HepG2 (cell line): ENCODE results near the gene NEAT1. TPM values are rescaled to one million over a fixed set of nuclear protein-coding genes. Genes with fewer than 3 reads are reported as not detected.

ENCODE experiments used
- ATRX ChIP-seq: sonication (generic); formaldehyde crosslinking; IDR thresholded peaks from 2 replicates; pipeline ENCODE4 v1.4.0; 2020; ENCODE audit warnings: missing genetic modification reagents, borderline replicate concordance
- DMAP1 ChIP-seq: IDR thresholded peaks from 2 replicates; pipeline ENCODE4 v1.6.1; 2016
- EED ChIP-seq: sonication (generic); formaldehyde crosslinking; IDR thresholded peaks from 2 replicates; pipeline ENCODE4 v1.5.0; 2020; ENCODE audit warnings: mild to moderate bottlenecking, missing genetic modification reagents
- ETV5 ChIP-seq: IDR thresholded peaks from 2 replicates; pipeline ENCODE4 v1.6.1; 2018; ENCODE audit warnings: missing biosample characterization, missing genetic modification reagents, inconsistent platforms, borderline replicate concordance
- GABPB1 ChIP-seq: IDR thresholded peaks from 2 replicates; pipeline ENCODE4 v1.6.1; 2016; ENCODE audit warnings: mild to moderate bottlenecking, missing genetic modification reagents, moderate library complexity, missing compliant biosample characterization
- HNRNPLL ChIP-seq: fragments of 200-400 bp; formaldehyde crosslinking; IDR thresholded peaks from 2 replicates; pipeline ENCODE4 v1.6.1; 2017; ENCODE audit warnings: mild to moderate bottlenecking, low read depth, low read length; ENCODE audit not compliant: poor library complexity, severe bottlenecking
- IRF2 ChIP-seq: IDR thresholded peaks from 2 replicates; pipeline ENCODE4 v1.6.1; 2018; ENCODE audit warnings: missing genetic modification reagents, missing compliant biosample characterization
- NCOA2 ChIP-seq: sonication (generic); formaldehyde crosslinking; IDR thresholded peaks from 2 replicates; pipeline ENCODE4 v1.8.0; 2022; ENCODE audit warnings: inconsistent platforms
- PHF21A ChIP-seq: sonication (generic); formaldehyde crosslinking; IDR thresholded peaks from 2 replicates; pipeline ENCODE4 v1.5.0; 2020; ENCODE audit warnings: mild to moderate bottlenecking, missing genetic modification reagents
- POLR2A ChIP-seq, 2 experiments: IDR thresholded peaks; 2 replicates each; pipeline ENCODE4 v1.6.1; 2011; ENCODE audit warnings: low read depth in 2 of 2, low read length in 2 of 2, mild to moderate bottlenecking in 1 of 2, moderate library complexity in 1 of 2; ENCODE audit not compliant: insufficient read depth in 1 of 2
- RXRB ChIP-seq: IDR thresholded peaks from 2 replicates; pipeline ENCODE4 v1.6.1; 2016; ENCODE audit warnings: borderline replicate concordance, missing genetic modification reagents, missing compliant biosample characterization
- SAP130 ChIP-seq: IDR thresholded peaks from 2 replicates; pipeline ENCODE4 v1.6.1; 2016; ENCODE audit warnings: low read depth
- SIN3A ChIP-seq: IDR thresholded peaks from 2 replicates; pipeline ENCODE4 v1.6.1; 2011; ENCODE audit warnings: low read depth, mild to moderate bottlenecking, control low read depth, low read length, borderline replicate concordance
- TAF1 ChIP-seq: sonication (generic); formaldehyde crosslinking; IDR thresholded peaks from 2 replicates; pipeline ENCODE4 v1.4.0; 2020; ENCODE audit warnings: missing genetic modification reagents
- ZBTB7A ChIP-seq: sonication (generic); formaldehyde crosslinking; IDR thresholded peaks from 2 replicates; pipeline ENCODE4 v1.8.0; 2022; ENCODE audit warnings: mild to moderate bottlenecking, missing genetic modification reagents
- ZFY ChIP-seq: sonication (generic); formaldehyde crosslinking; IDR thresholded peaks from 2 replicates; pipeline ENCODE4 v1.4.0; 2020; ENCODE audit warnings: missing genetic modification reagents
- ZNF12 ChIP-seq: sonication (generic); formaldehyde crosslinking; IDR thresholded peaks from 2 replicates; pipeline ENCODE4 v1.5.0; 2020; ENCODE audit warnings: missing genetic modification reagents
- ZNF160 ChIP-seq: sonication (generic); formaldehyde crosslinking; IDR thresholded peaks from 2 replicates; pipeline ENCODE4 v1.8.0; 2022; ENCODE audit warnings: mild to moderate bottlenecking, inconsistent platforms, missing genetic modification reagents
- ZNF331 ChIP-seq: sonication (generic); formaldehyde crosslinking; IDR thresholded peaks from 2 replicates; pipeline ENCODE4 v1.4.0; 2020; ENCODE audit warnings: missing genetic modification reagents
- ZNF609 ChIP-seq: sonication (generic); formaldehyde crosslinking; IDR thresholded peaks from 2 replicates; pipeline ENCODE4 v1.4.0; 2020; ENCODE audit warnings: mild to moderate bottlenecking, missing genetic modification reagents, borderline replicate concordance
- ZNF644 ChIP-seq: IDR thresholded peaks from 2 replicates; pipeline ENCODE4 v1.6.1; 2016; ENCODE audit warnings: low read depth
- polyA plus RNA-seq, 8 experiments: library from polyadenylated mRNA; depleted of rRNA in 3 of 8; stranded (reverse) in 7 of 8; unstranded in 1 of 8; fragments of >200 nt; fragmentation: Illumina TruSeq in 4 of 8; extraction: Trizol in 4 of 8; gene quantifications; 2 replicates each; pipeline versions ENCODE4 v1.2.1 to v1.2.3, GENCODE V29; 2011 to 2016; ENCODE audit warnings: low read depth in 4 of 8, missing spikeins in 1 of 8, mixed read lengths in 1 of 8; ENCODE audit not compliant: insufficient read depth in 1 of 8
- total RNA-seq, 5 experiments: library from RNA; depleted of rRNA; stranded (reverse); fragments of >200 nt; fragmentation: Illumina TruSeq; extraction: Trizol; gene quantifications; 2 replicates each; pipeline ENCODE4 v1.2.3, GENCODE V29; 2016; ENCODE audit warnings: low read depth in 1 of 5

Gene NEAT1
- total and polyA plus RNA-seq, 2 of the 13 experiments (the other 11 are each of a cell fraction or from before 2014, with no cell fraction given) = 20.5 to 41.2 TPM

GRCh38 chr11:65493367-65494176 lies 71.0 kb downstream of the NEAT1 start (continued):
- TF ChIP-seq IRF2 = 0 out of 2 replicates have a peak, but pooled peaks have one; percentile 1
- 0 out of 2 replicates have a peak, but pooled peaks have one; percentile 15 for TF ChIP-seq GABPB1 (CRISPR knock-in tag)
- peak; percentile 38; the same call in 1 of the 2 replicates for TF ChIP-seq ZFY (CRISPR knock-in tag)
- TF ChIP-seq NCOA2 (CRISPR knock-in tag) = peak; percentile 29; the same call in 1 of the 2 replicates
- TF ChIP-seq ZBTB7A (CRISPR knock-in tag) = no peak
- 0 out of 2 replicates have a peak, but pooled peaks have one; percentile 13 for TF ChIP-seq ZNF331 (CRISPR knock-in tag)
- TF ChIP-seq SIN3A = no peak
- 0 out of 2 replicates have a peak, but pooled peaks have one; percentile 10 for TF ChIP-seq PHF21A
- TF ChIP-seq DMAP1 (CRISPR knock-in tag) = 0 out of 2 replicates have a peak, but pooled peaks have one; percentile 34
- TF ChIP-seq EED (CRISPR knock-in tag) = no peak
- TF ChIP-seq ZNF644 (CRISPR knock-in tag) = 0 out of 2 replicates have a peak, but pooled peaks have one; percentile 28
- TF ChIP-seq ZNF609 (CRISPR knock-in tag) = 0 out of 2 replicates have a peak, but pooled peaks have one; percentile 19
- no peak for TF ChIP-seq ATRX (CRISPR knock-in tag)
- TF ChIP-seq ZNF12 (CRISPR knock-in tag) = 0 out of 2 replicates have a peak, but pooled peaks have one; percentile 40
- no peak for TF ChIP-seq ZNF160 (CRISPR knock-in tag)
- peak; percentile 60; the same call in 1 of the 2 replicates for TF ChIP-seq SAP130
- TF ChIP-seq ETV5 (CRISPR knock-in tag) = peak; percentile 49; the same call in 1 of the 2 replicates
- TF ChIP-seq POLR2A (IDR thresholded peaks at IDR 0.05; ENCODE audit: insufficient read depth in 1 of 2, low read depth in 2 of 2, low read length in 2 of 2) = 0 out of 4 replicates have a peak, but pooled peaks of 1 of the 2 experiments have one; percentile 18
- TF ChIP-seq TAF1 (CRISPR knock-in tag) = 0 out of 2 replicates have a peak, but pooled peaks have one; percentile 25
- peak; percentile 14; the same call in 1 of the 2 replicates for TF ChIP-seq RXRB
- peak; percentile 41 for TF ChIP-seq HNRNPLL
